Measurements from ENCODE around the gene ZNF212. TPM values are rescaled to one million over a fixed set of nuclear protein-coding genes. Genes with fewer than 3 reads are reported as not detected.

The ZNF212 gene
- total RNA-seq, 1 experiment from 2014 or later: 18.6 TPM

DNA sequence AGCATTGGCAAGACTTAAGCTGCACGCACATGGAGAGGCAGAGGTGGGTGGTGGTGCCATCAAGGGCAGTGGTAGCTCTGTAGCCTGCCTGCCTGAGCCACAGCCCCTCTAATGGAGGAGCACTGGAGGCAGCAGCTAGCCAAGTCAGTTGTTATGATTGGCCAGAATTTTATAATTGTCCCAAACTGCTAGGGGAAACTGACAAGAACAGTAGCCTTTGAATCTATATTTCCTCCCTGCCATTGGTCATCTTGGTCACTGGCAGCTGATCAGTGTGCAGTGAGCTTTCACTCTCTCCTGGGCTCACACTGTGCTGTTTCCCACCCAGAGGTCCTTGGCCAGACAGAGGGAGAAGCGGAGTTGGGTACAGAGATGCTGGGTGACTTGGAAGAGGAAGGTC, 12.9 kb downstream of the ZNF212 start:
- POLR2A ChIA-PET: no interaction called here
- intact Hi-C loops (cut with micrococcal nuclease; ENCODE audit: unreplicated experiment): no loop called here

DNA sequence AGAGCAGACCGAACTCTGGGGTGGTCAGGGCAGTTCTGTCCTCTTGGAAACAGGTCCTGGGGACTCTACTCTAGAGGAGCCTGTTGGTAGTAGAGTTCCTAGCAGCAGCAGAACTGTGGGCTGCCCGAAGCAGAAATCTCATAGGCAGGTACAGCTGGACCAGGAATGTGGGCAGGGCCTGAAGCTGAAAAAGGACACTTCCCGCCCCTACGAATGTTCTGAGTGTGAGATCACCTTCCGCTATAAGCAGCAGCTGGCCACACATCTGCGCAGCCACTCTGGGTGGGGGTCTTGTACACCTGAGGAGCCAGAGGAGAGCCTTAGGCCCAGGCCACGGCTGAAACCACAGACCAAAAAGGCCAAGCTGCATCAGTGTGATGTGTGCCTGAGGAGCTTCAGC, 14.2 kb downstream of the ZNF212 start:
- intact Hi-C loops (cut with micrococcal nuclease; ENCODE audit: unreplicated experiment): no loop called here
- no peak overlapping the region for H3K27ac Mint-ChIP-seq (ENCODE audit: unreplicated experiment)
- ChIA-PET CTCF (no interaction called here), POLR2A (no interaction called here)
- no TSS peak for BruUV-seq (replicated peaks)
- TF ChIP-seq, protein P1, sequence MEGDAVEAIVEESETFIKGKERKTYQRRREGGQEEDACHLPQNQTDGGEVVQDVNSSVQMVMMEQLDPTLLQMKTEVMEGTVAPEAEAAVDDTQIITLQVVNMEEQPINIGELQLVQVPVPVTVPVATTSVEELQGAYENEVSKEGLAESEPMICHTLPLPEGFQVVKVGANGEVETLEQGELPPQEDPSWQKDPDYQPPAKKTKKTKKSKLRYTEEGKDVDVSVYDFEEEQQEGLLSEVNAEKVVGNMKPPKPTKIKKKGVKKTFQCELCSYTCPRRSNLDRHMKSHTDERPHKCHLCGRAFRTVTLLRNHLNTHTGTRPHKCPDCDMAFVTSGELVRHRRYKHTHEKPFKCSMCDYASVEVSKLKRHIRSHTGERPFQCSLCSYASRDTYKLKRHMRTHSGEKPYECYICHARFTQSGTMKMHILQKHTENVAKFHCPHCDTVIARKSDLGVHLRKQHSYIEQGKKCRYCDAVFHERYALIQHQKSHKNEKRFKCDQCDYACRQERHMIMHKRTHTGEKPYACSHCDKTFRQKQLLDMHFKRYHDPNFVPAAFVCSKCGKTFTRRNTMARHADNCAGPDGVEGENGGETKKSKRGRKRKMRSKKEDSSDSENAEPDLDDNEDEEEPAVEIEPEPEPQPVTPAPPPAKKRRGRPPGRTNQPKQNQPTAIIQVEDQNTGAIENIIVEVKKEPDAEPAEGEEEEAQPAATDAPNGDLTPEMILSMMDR (IDR thresholded peaks at IDR 0.05; ENCODE audit: insufficient read depth in 1 of 2, low read depth in 1 of 2, low read length in 1 of 2, severe bottlenecking in 1 of 2, unreplicated experiment in 1 of 2): no peak
- Histone ChIP-seq H3K36me3 (ENCODE audit: control insufficient read depth, insufficient read depth, low read length) (peaks cover 2% of the 10 kb centered on the region), H3K9me3 (no peaks in the 10 kb centered on the region), H3K4me3 (ENCODE audit: low read depth, low read length) (no peak overlapping the region), H3K4me1 (no peaks in the 10 kb centered on the region), H3K27me3 (replicated peaks; ENCODE audit: control insufficient read depth, insufficient read depth, low read length) (no peaks in the 10 kb centered on the region)
- no peak overlapping the region for H3K4me3 Mint-ChIP-seq (ENCODE audit: unreplicated experiment)
- H3K27me3 Mint-ChIP-seq (ENCODE audit: insufficient read depth, unreplicated experiment): no peaks in the 10 kb centered on the region
- no peaks in the 10 kb centered on the region for H3K4me1 Mint-ChIP-seq (ENCODE audit: low read depth, unreplicated experiment)
- H3K36me3 Mint-ChIP-seq (ENCODE audit: insufficient read depth, unreplicated experiment): peaks cover 10% of the 10 kb centered on the region
- no peaks in the 10 kb centered on the region for H3K9me3 Mint-ChIP-seq (ENCODE audit: unreplicated experiment)
- DNase-seq: no peak

More for the DNA sequence above, 12.9 kb downstream of the ZNF212 start:
- no peaks in the 10 kb centered on the region for H3K27me3 ChIP-seq (replicated peaks; ENCODE audit: control insufficient read depth, insufficient read depth, low read length)
- no peak overlapping the region for H3K27ac Mint-ChIP-seq (ENCODE audit: unreplicated experiment)
- BruUV-seq (replicated peaks): no TSS peak
- H3K4me1 ChIP-seq: no peaks in the 10 kb centered on the region
- no peaks in the 10 kb centered on the region for H3K27me3 Mint-ChIP-seq (ENCODE audit: insufficient read depth, unreplicated experiment)
- peaks cover 2% of the 10 kb centered on the region for H3K36me3 ChIP-seq (ENCODE audit: control insufficient read depth, insufficient read depth, low read length)
- DNase-seq: no peak
- TF ChIP-seq, protein P1 (IDR thresholded peaks at IDR 0.05; ENCODE audit: insufficient read depth in 1 of 2, low read depth in 1 of 2, low read length in 1 of 2, severe bottlenecking in 1 of 2, unreplicated experiment in 1 of 2): no peak
- H3K9me3 ChIP-seq: no peaks in the 10 kb centered on the region
- H3K9me3 Mint-ChIP-seq (ENCODE audit: unreplicated experiment): no peaks in the 10 kb centered on the region
- no peak overlapping the region for H3K4me3 ChIP-seq (ENCODE audit: low read depth, low read length)
- H3K4me1 Mint-ChIP-seq (ENCODE audit: low read depth, unreplicated experiment): no peaks in the 10 kb centered on the region
- no peak overlapping the region for H3K4me3 Mint-ChIP-seq (ENCODE audit: unreplicated experiment)
- H3K36me3 Mint-ChIP-seq (ENCODE audit: insufficient read depth, unreplicated experiment): peaks cover 10% of the 10 kb centered on the region
- CTCF ChIA-PET: no interaction called here

DNA sequence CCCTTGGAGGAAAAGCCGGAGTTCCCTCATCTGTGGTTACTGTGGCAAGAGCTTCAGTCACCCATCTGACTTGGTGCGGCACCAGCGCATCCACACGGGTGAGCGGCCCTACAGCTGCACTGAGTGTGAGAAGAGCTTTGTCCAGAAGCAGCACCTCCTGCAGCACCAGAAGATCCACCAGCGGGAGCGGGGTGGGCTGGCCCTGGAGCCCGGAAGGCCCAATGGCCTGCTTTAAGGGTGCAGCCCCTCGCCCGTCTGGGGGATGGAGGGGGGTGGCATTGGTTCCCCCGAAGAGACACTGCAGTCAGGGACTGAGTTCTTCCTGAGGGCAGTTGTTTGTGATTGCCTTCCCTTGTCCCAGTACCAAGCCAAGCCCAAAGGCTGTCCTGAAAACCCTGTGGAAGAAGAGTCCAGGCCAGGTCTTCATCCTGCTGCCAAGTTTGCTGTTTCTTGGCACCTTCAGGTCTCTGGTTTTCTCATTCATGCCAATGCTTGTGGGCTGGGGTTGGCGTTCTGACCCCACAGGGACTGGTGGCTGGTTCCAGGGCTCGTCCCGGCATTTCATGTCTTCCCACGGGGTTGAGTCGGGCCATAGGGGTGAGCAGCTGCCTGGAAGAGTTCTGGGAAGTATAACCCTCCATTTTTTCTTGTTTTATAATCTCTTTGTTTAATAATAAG, 14.9 kb downstream of the ZNF212 start:
- POLR2A ChIA-PET: no interaction called here
- CTCF ChIA-PET: no interaction called here
- H3K36me3 Mint-ChIP-seq (ENCODE audit: insufficient read depth, unreplicated experiment): peaks cover 10% of the 10 kb centered on the region

More for the DNA sequence above, 14.9 kb downstream of the ZNF212 start:
- Mint-ChIP-seq H3K27me3 (ENCODE audit: insufficient read depth, unreplicated experiment) (no peaks in the 10 kb centered on the region), H3K9me3 (ENCODE audit: unreplicated experiment) (no peaks in the 10 kb centered on the region), H3K4me3 (ENCODE audit: unreplicated experiment) (no peak overlapping the region), H3K4me1 (ENCODE audit: low read depth, unreplicated experiment) (no peaks in the 10 kb centered on the region), H3K27ac (ENCODE audit: unreplicated experiment) (no peak overlapping the region)
- no peak for DNase-seq
- no peaks in the 10 kb centered on the region for H3K4me1 ChIP-seq
- no TSS peak for BruUV-seq (replicated peaks)
- intact Hi-C loops (cut with micrococcal nuclease; ENCODE audit: unreplicated experiment): no loop called here
- no peaks in the 10 kb centered on the region for H3K9me3 ChIP-seq
- peaks cover 2% of the 10 kb centered on the region for H3K36me3 ChIP-seq (ENCODE audit: control insufficient read depth, insufficient read depth, low read length)
- H3K27me3 ChIP-seq (replicated peaks; ENCODE audit: control insufficient read depth, insufficient read depth, low read length): no peaks in the 10 kb centered on the region
- H3K4me3 ChIP-seq (ENCODE audit: low read depth, low read length): no peak overlapping the region
- TF ChIP-seq, protein P1 (IDR thresholded peaks at IDR 0.05; ENCODE audit: insufficient read depth in 1 of 2, low read depth in 1 of 2, low read length in 1 of 2, severe bottlenecking in 1 of 2, unreplicated experiment in 1 of 2): no peak
